Activated CD8-positive, alpha-beta memory T cell treated with anti-CD3 and anti-CD28 coated beads, Interleukin-2, amount 50 U/mL, for 1 hour (primary cell): ENCODE measurements around the gene MARCHF3.
"Not testable (repeated sequence)": the region's sequence is repeated elsewhere in the genome, so short reads cannot be mapped to it uniquely, and the experiment has no call there.

Experiments used
- DNase-seq: peaks from one replicate; pipeline ENCODE4 v3.0.0-alpha.2; 2020; ENCODE audit errors: extremely low read depth

Gene MARCHF3

GRCh38 chr5:126954981-126955380 is 75.4 kb downstream of the MARCHF3 start:
- no peak for DNase-seq

GRCh38 chr5:126953640-126954039 is 76.7 kb downstream of the MARCHF3 start:
- DNase-seq: no peak

- DNase-seq: no peak
These were observed 80.9 kb downstream of the MARCHF3 start for GRCh38 chr5:126949475-126949874.

GRCh38 chr5:126948453-126948852 is 81.9 kb downstream of the MARCHF3 start:
- no peak for DNase-seq

- no peak for DNase-seq
These were observed 82.4 kb downstream of the MARCHF3 start for GRCh38 chr5:126948011-126948355.

GRCh38 chr5:126947146-126948010 is 83.0 kb downstream of the MARCHF3 start:
- DNase-seq: no peak

- not testable (repeated sequence) for DNase-seq
These were observed 87.5 kb downstream of the MARCHF3 start for GRCh38 chr5:126942908-126943307.

- no peak for DNase-seq
These were observed 89.0 kb downstream of the MARCHF3 start for GRCh38 chr5:126941403-126941802.

- no peak for DNase-seq
These were observed 90.5 kb downstream of the MARCHF3 start for GRCh38 chr5:126939887-126940286.

- no peak for DNase-seq
These were observed 91.9 kb downstream of the MARCHF3 start for GRCh38 chr5:126938466-126938865.

GRCh38 chr5:126937771-126938170 is 92.6 kb downstream of the MARCHF3 start:
- DNase-seq: no peak

- DNase-seq: no peak
These were observed 93.5 kb downstream of the MARCHF3 start for GRCh38 chr5:126936775-126937418.

GRCh38 chr5:126931963-126932660 is 98.2 kb downstream of the MARCHF3 start:
- no peak for DNase-seq

- DNase-seq: no peak
These were observed 102.3 kb downstream of the MARCHF3 start for GRCh38 chr5:126928041-126928440.

GRCh38 chr5:126927429-126927828 is 102.9 kb downstream of the MARCHF3 start:
- DNase-seq: no peak

GRCh38 chr5:126926187-126926586 is 104.2 kb downstream of the MARCHF3 start:
- DNase-seq: no peak

- no peak for DNase-seq
These were observed 104.9 kb downstream of the MARCHF3 start for GRCh38 chr5:126925482-126925881.

- no peak for DNase-seq
These were observed 105.9 kb downstream of the MARCHF3 start for GRCh38 chr5:126924331-126925033.

GRCh38 chr5:126921241-126922091 is 108.9 kb downstream of the MARCHF3 start:
- no peak for DNase-seq

GRCh38 chr5:126920291-126920690 is 110.1 kb downstream of the MARCHF3 start:
- DNase-seq: no peak

- no peak for DNase-seq
These were observed 110.8 kb downstream of the MARCHF3 start for GRCh38 chr5:126919566-126919965.
